HPDE6-E6E7 (cell line): Measurements from ENCODE around the gene CHST3.

ENCODE experiments used
- DNase-seq: peaks from one replicate; pipeline ENCODE4 v3.0.0; 2011; ENCODE audit warnings: missing footprints; ENCODE audit errors: extremely low spot score

Gene CHST3

DNA sequence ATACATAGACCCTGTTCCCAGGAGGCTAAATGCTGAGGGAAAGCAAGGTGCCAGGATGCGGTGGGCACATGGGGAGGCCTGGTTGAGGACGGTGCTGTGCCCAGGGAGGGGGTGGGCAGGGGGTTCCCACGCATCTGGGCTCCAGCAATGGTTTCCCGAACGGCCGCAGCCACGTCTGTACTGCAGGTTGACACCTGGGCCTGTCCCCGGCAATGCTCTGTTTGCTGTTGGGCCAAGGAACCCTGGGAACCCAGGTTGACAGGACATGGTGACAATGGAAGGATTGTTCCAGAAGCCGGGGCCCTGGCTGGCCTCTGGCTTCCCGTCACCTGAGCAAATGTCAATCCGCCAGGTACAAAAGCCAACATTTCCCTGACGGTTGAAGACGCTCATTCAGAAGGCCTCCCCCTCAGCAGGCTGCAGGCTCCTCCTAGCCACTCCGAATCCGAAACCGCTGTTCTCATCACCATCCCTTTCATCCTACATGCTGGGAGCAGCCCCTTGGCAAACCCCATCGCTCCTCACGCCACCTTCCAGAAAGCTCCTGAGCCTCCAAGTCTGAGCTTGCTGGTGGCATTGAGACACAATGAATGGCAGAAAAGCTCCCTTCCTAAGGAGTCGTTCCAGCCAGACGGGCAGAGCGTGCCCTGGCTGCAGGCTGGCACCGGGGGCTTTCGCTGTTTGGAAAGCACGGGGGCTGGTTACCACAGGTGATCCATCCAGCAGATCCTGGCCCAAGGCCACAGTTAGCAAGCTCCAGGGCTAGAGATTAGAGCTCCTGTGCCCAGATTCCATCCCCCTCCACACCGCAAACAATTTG lies 92.9 kb downstream of the CHST3 start:
- DNase-seq, result no peak

DNA sequence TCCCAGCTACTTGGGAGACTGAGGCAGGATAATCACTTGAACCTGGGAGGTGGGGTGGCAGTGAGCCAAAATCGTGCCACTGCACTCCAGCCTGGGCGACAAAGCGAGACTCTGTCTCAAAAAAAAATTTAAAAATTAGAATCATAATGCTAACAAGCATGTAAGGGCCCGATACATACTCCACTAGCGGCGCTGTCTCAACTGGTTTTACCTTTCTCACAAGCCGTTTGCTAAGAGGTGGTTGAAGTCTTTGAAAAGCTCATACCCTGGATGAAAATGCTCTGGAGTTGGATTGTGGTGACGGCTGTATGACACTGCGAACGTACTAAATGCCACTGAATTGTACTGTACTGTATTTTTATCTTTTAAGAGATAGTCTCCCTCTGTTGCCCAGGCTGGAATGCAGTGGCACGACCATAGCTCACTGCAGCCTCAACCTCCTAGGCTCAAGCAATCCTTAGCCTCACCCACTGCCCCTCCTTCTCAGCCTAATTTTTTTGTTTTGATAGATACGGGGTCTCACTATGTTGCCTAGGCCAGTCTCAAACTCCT lies 94.2 kb downstream of the CHST3 start:
- DNase-seq, result no peak

DNA sequence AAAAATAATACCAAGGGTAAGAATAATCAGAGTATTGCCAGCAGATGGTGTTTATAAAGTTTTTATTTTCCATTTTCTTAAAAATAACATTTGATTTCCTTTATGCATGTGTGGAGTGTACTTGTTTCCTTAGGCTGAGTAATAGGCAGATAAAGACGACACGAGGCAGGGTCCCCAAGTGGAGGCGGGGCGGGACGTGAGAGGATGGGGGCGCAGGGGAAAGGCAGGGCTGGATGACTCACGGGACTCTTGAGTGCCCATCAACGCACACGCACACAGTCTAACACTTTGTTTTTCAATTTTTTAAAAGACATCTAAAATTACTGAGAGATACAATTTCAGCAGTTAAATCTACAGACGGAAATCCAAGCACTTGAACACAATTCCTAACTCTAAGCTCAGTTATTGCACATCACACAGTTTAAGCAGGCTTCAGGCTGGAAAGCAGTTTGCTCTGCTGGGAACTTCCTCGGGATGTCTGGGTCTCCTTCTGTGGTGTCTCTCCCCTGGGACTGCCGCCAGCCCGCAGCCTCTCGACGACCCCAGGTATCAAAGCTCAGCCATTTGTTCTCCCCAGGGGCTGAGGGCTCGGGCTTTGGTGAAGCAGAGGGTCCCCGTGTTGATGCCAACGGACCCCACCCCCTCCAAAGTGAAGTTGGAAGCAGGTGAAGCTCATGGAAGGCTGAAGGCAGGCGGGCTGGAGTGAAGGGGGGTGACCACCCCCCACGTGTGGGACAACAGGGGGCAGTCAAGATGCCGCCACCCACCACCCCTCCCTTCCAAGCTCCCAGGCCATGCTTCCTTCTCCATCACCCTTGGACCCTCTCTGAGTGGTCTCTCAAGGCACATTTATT lies 95.0 kb downstream of the CHST3 start:
- DNase-seq, result no peak

DNA sequence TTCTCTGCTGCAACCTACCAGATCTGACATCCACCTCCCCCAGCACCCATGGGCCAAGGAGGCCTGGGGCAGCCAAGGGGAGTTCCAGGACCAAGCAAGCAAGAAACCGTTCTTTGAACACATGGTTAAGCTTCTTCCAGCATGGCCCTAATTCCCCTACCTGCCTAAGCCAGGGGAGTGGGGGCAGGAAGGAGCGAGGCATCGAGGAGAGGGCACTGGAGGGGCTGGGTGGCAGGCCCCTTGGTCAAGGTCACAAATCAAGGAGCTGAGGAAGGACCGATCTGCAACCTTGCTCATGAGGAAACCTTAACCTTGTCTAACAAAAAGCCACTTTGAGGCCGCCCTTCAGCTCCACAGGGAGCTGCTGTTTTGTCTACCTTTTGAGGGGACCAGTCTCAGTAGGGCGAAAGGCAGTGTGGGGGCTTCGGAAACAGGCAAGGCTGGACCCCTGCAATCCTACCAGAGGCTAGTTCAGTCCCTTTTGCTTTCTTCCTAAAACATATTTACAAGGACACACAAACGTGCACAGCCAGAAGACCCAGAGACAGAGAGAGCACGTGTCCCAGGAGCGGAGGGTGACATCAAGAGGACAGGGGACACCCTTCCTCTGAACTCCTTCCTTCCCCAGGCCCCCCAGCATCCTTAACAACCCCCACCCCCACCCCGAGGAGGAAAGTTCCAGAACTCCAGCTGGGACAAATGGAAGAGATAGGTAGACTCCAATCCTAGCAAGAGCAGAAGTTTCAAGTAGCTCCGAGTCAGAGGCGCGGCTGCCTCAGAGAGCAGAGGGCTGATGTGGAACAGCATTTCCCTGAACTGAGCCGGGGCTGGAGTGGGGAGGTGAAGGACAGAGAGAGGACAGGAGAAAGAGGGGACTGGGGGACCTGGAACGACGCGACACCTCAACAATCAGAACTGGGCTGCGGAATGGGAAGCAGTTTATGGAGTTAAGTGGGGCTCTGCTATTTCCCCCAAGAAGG lies 95.9 kb downstream of the CHST3 start:
- no peak for DNase-seq

DNA sequence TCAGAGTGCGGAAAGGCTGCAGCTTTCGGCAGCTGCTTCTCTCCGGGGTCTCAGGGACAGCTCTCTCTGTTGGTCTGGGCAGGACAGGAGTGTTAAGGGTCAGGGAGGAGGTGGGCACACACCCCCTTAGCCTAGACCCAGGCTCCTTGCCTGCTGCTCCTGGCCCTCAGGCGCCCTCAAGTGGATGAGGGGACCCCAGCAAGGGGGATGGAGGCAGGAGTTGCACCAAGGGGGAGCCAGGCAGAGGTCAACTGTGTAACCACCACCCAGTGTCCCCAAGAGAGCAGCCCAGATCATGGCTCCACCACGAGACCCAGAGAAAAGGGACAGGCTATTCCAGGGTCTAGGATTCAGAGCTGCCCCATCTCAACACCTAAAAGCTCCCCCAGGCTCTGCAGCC lies 97.3 kb downstream of the CHST3 start:
- no peak for DNase-seq

DNA sequence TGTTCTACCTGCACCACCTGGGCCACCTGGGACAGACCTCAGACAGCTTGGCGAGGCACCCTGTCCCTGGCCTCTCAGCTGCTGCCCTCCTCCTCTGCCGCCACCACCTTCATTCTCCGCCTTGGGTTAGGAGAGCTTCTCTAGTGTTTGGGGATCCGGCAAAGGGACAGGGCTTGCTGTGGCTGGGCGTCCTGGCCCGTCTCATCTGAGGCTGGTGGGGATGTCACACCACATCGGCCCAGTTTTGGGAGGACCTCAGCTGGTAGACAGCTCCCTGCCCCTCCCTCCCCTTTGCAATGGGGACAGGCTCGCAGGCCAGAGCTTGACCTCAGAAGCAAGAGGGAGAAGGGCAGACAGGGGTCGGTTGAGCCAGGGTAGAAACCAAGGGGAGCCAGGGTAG lies 97.7 kb downstream of the CHST3 start:
- no peak for DNase-seq

DNA sequence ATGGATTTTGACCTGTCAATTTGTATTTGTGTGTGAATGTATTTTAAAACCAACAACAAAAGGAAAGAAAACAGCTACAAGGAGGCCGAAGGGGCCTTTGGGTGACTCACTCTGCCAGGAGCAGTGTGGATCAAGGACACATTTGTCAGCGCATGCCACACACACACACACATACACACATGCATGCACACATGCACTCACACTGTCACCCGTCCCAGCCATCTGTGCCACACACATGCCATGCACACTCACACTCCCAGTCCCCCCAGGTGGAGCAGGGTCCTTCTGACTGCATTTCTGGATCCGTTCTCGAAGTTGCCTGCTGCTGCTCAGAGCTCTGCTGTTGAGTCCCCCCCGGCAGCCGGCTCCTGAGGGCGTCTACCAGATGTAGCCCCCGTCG lies 98.2 kb downstream of the CHST3 start:
- no peak for DNase-seq
